Mesendoderm (in vitro differentiated cells): Measurements from ENCODE around the gene SPDYE2.
"Not testable (repeated sequence)": the region's sequence is repeated elsewhere in the genome, so short reads cannot be mapped to it uniquely, and the experiment has no call there.

Experiments used
- DNase-seq: peaks from one replicate; pipeline ENCODE4 v3.0.0; 2013
- H2AK5ac ChIP-seq: 2 replicates; pipeline ENCODE4 v1.6.1; 2013; ENCODE audit warnings: low read length, inconsistent platforms
- H2BK120ac ChIP-seq: 2 replicates; pipeline ENCODE4 v1.6.1; 2013; ENCODE audit warnings: low read depth, mild to moderate bottlenecking, low read length, moderate library complexity, mixed read lengths
- H2BK15ac ChIP-seq: replicated peaks from 2 replicates; pipeline ENCODE4 v1.6.1; 2013; ENCODE audit warnings: low read depth, mild to moderate bottlenecking, moderate library complexity
- H2BK5ac ChIP-seq: 2 replicates; pipeline ENCODE4 v1.6.1; 2013; ENCODE audit warnings: low read length, inconsistent platforms
- H3K18ac ChIP-seq: 2 replicates; pipeline ENCODE4 v1.6.1; 2013; ENCODE audit warnings: mild to moderate bottlenecking, low read length, mixed read lengths
- H3K23ac ChIP-seq: one replicate; pipeline ENCODE4 v1.6.1; 2013; ENCODE audit warnings: low read length
- H3K27ac ChIP-seq: 2 replicates; pipeline ENCODE4 v1.5.1; 2013; ENCODE audit warnings: low read depth, mild to moderate bottlenecking, inconsistent platforms, low read length, moderate library complexity
- H3K27me3 ChIP-seq: 2 replicates; pipeline ENCODE4 v1.6.1; 2013; ENCODE audit warnings: low read length, control low read depth, mild to moderate bottlenecking, inconsistent platforms; ENCODE audit not compliant: insufficient read depth, poor library complexity
- H3K36me3 ChIP-seq: 2 replicates; pipeline ENCODE4 v1.6.1; 2013; ENCODE audit warnings: low read length, inconsistent platforms; ENCODE audit not compliant: control insufficient read depth, insufficient read depth
- H3K4ac ChIP-seq: one replicate; pipeline ENCODE4 v1.6.1; 2013; ENCODE audit warnings: low read depth, mild to moderate bottlenecking, low read length, moderate library complexity
- H3K4me1 ChIP-seq: 2 replicates; pipeline ENCODE4 v1.6.1; 2013; ENCODE audit warnings: low read depth, low read length, inconsistent platforms; ENCODE audit not compliant: control insufficient read depth
- H3K4me2 ChIP-seq: 2 replicates; pipeline ENCODE4 v1.6.1; 2013; ENCODE audit warnings: low read length
- H3K4me3 ChIP-seq: 2 replicates; pipeline ENCODE4 v1.5.1; 2013; ENCODE audit warnings: mild to moderate bottlenecking, low read length
- H3K56ac ChIP-seq: one replicate; pipeline ENCODE4 v1.6.1; 2013; ENCODE audit warnings: low read length
- H3K79me1 ChIP-seq: 2 replicates; pipeline ENCODE4 v1.6.1; 2013; ENCODE audit warnings: low read length, inconsistent platforms
- H3K79me2 ChIP-seq: 2 replicates; pipeline ENCODE4 v1.6.1; 2013; ENCODE audit warnings: mild to moderate bottlenecking, low read length; ENCODE audit not compliant: control insufficient read depth, insufficient read depth
- H3K9ac ChIP-seq: 2 replicates; pipeline ENCODE4 v1.6.1; 2013; ENCODE audit warnings: low read length, inconsistent platforms
- H4K5ac ChIP-seq: one replicate; pipeline ENCODE4 v1.6.1; 2013; ENCODE audit warnings: low read length
- H4K8ac ChIP-seq: one replicate; pipeline ENCODE4 v1.6.1; 2013; ENCODE audit warnings: low read depth, mild to moderate bottlenecking, control low read depth, low read length, moderate library complexity
- WGBS: extraction: QIAGEN DNeasy Blood & Tissue Kit; methylation state at CpG from one replicate; pipeline ENCODE4 v1.1.7; 2013; ENCODE audit warnings: low lambda C conversion rate, missing lambda C conversion rate; ENCODE audit not compliant: insufficient coverage; ENCODE audit errors: extremely low coverage; 5-methylcytosine and 5-hydroxymethylcytosine counted together

The SPDYE2 gene

DNA sequence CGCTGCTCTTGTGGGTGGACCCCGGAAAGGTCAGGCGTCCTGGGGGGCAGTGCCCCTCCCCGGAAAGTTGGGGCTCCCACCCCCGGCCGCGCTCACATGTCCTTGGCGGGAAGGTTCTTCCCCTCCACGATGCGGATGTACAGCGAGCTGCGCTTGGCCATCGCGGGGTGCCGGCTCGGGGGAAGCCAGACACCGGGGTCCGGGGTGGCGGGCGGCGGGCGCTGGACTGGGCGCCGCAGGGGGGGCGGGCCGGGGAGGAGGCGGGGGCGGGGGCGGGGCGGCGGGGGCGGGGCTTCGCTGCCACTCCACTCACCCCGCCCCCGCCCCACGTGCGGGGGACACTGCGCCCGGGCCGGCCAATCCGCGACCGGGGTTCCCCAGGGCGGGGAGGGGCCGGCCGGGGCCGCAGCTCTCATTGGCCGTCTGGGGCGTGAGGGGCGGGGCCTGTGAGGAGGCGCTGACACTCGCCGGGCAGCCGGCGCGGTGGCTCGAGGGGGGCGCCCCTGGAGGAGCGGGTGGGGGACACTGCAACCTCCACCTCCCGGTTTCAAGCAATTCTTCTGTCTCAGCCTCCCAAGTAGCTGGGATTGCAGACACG, 33.4 kb upstream of the SPDYE2 start, which contains the start of gene RASA4B:
RASA4B (minus strand) TSS at position 228 of the 598 bp plus-strand sequence; CDS start at position 161, 67 bp downstream.
- not testable (repeated sequence) for H3K9ac ChIP-seq, H3K4me3 ChIP-seq, H3K79me2 ChIP-seq, H3K4me2 ChIP-seq, H2AK5ac ChIP-seq, H3K79me1 ChIP-seq, H4K5ac ChIP-seq, H3K27me3 ChIP-seq, H3K4me1 ChIP-seq, DNase-seq, H3K27ac ChIP-seq, H3K36me3 ChIP-seq, H2BK5ac ChIP-seq, H2BK120ac ChIP-seq, H3K4ac ChIP-seq, H3K56ac ChIP-seq, H2BK15ac ChIP-seq, H3K23ac ChIP-seq, H4K8ac ChIP-seq, H3K18ac ChIP-seq
- WGBS, result no CpG with 5 or more reads among the region's 61 CpGs

DNA sequence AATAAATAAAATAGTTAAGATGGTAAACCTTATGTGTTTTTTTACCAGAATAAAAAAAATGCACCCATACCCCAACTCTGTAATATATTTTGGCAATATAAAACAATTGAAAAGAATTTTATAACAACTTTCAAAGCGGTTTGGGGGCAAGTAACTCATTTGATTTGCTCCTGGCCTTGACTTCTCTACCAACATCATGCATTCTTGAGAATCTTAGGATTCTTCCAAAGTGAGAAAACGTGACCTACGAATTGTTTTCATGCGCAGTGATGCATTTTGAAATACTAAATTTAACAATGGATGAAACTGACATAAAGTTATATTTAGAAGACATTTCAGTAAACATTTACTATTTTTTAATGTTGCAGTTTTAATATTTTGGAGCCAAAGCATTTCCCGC, 30.2 kb upstream of the SPDYE2 start:
- not testable (repeated sequence) for H3K18ac ChIP-seq, H4K5ac ChIP-seq, H3K56ac ChIP-seq, H3K79me1 ChIP-seq, H3K36me3 ChIP-seq, H2BK5ac ChIP-seq, H3K4me3 ChIP-seq, H2AK5ac ChIP-seq, H2BK15ac ChIP-seq, H3K23ac ChIP-seq, H3K27me3 ChIP-seq, H3K4ac ChIP-seq, H3K4me1 ChIP-seq, H3K4me2 ChIP-seq, H3K9ac ChIP-seq, H3K79me2 ChIP-seq, H2BK120ac ChIP-seq, H4K8ac ChIP-seq, H3K27ac ChIP-seq
- DNase-seq, result peak; percentile 9
- no CpG with 5 or more reads among the region's 5 CpGs for WGBS

DNA sequence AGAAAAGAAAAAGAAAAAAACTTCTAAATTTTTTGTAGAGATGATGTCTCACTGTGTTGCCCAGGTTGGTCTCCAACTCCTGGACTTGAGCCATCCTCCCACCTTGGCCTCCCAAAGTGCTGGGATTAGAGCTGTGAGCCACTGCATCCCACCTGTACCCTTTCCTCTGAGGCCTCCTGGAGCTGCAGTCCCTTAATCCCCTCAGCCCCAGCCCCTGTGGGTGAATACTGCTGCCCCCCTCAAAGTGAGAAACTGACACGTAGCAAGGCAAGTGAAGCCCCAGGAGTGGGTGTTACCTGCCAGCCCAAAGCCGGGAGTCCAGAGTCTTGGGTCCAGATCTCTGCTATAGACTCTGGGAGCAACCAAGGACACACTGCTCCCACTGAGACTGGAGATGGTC, 26.2 kb upstream of the SPDYE2 start:
- H3K27me3 ChIP-seq, H3K23ac ChIP-seq, H3K4me1 ChIP-seq, H3K36me3 ChIP-seq, H3K27ac ChIP-seq, H3K4me3 ChIP-seq, H2BK5ac ChIP-seq, H3K4me2 ChIP-seq, H3K79me1 ChIP-seq, H3K79me2 ChIP-seq, H3K56ac ChIP-seq, H3K4ac ChIP-seq, H3K9ac ChIP-seq, DNase-seq, H2BK15ac ChIP-seq, H4K8ac ChIP-seq, H3K18ac ChIP-seq, H2AK5ac ChIP-seq, H2BK120ac ChIP-seq, H4K5ac ChIP-seq: not testable (repeated sequence)
- WGBS, result no CpG with 5 or more reads among the region's 2 CpGs

DNA sequence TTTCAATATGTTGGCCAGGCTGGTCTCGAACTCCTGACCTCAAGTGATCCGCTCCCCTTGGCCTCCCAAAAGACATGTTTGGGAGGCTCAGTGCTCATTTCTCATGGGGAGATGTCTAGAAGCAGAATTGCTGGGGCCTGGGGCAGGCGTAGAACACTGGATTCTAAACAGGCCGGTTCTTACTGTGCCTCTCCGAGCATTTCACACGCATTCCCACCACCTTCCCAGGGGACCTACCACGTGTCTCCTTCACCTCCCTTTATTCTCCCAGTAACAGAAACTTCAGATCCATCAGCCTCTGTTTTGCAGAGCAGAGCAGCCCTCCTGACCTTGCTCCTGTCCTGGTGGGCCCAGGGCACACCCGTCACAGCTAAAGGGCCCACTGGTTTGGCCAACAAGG, 23.8 kb upstream of the SPDYE2 start:
- no CpG with 5 or more reads among the region's 8 CpGs for WGBS

DNA sequence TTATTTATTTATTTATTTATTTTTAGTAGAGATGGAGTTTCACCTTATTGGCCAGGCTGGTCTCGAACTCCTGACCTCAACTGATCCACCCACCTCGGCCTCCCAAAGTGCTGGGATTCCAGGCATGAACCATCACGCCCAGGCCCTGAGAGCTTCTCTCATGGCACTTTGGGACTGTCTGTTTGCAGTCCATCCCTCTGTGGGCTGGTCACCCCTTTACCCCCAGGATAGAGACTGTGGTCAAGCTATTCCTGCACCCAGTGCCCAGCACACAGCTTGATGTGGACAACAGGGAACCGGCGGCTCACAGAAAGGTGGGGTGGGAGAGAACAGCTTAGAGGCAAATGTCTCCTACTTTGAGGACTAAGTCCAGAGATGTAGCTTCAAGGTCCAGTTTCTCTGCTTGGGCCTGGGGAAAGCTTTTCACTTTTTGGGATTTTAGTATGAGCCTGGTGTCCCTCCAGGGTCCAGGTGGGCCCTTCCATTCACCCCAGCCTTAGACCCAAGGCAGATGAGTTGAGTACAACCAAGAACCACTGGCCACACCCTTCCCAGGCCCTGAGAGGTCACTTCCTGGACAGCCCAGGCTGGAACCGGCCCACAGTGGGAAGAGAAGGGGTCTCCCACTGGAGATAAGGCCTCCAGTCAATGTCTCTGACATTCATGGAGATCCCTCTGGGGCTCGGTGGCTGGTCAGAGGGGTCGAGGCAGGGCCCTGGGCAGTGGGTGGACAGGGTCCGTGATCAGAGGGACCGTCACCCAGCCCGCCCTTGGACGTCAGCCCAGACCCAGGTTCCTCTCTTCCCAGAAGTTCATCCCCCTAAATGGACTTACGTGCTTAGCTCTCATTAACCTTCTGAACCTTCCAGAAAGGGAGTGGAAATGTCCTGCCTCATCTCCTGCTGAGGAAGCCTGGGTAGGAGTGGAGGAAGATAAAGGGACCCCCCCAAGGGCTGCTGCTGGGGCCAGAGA, 22.9 kb upstream of the SPDYE2 start:
- not testable (repeated sequence) for H4K5ac ChIP-seq, H3K79me1 ChIP-seq

More for the DNA sequence above, 23.8 kb upstream of the SPDYE2 start:
- H3K79me1 ChIP-seq, H3K18ac ChIP-seq, H2BK15ac ChIP-seq, H3K23ac ChIP-seq, H3K4me3 ChIP-seq, H3K27ac ChIP-seq, H3K4me2 ChIP-seq, H4K5ac ChIP-seq, H3K56ac ChIP-seq, H3K36me3 ChIP-seq, H2AK5ac ChIP-seq, DNase-seq, H2BK120ac ChIP-seq, H3K4me1 ChIP-seq, H3K9ac ChIP-seq, H2BK5ac ChIP-seq, H3K4ac ChIP-seq, H3K27me3 ChIP-seq, H4K8ac ChIP-seq, H3K79me2 ChIP-seq: not testable (repeated sequence)

More for the DNA sequence above, 22.9 kb upstream of the SPDYE2 start:
- not testable (repeated sequence) for H3K27me3 ChIP-seq, H3K27ac ChIP-seq, H3K4me1 ChIP-seq, H3K36me3 ChIP-seq, H3K4me3 ChIP-seq, H3K56ac ChIP-seq, DNase-seq, H3K79me2 ChIP-seq, H2BK15ac ChIP-seq, H3K23ac ChIP-seq, H3K18ac ChIP-seq, H2BK120ac ChIP-seq, H3K9ac ChIP-seq, H3K4ac ChIP-seq, H3K4me2 ChIP-seq, H4K8ac ChIP-seq, H2AK5ac ChIP-seq, H2BK5ac ChIP-seq
- no CpG with 5 or more reads among the region's 13 CpGs for WGBS
